Cerebellar nuclear complex (tissue), 1 donor: ENCODE data around the gene CADPS2.

Experiments
- DNase-seq, 2 experiments: peaks; one replicate each; lab custom pipeline; 2025; lab: John Stamatoyannopoulos, UW

Gene CADPS2

GRCh38 chr7:122528879-122529481, 357.3 kb downstream of the CADPS2 start:
- no peak for DNase-seq

GRCh38 chr7:122525355-122525754, 360.9 kb downstream of the CADPS2 start:
- DNase-seq: no peak

- no peak for DNase-seq
Observed at GRCh38 chr7:122521767-122522166, 364.5 kb downstream of the CADPS2 start.

DNA sequence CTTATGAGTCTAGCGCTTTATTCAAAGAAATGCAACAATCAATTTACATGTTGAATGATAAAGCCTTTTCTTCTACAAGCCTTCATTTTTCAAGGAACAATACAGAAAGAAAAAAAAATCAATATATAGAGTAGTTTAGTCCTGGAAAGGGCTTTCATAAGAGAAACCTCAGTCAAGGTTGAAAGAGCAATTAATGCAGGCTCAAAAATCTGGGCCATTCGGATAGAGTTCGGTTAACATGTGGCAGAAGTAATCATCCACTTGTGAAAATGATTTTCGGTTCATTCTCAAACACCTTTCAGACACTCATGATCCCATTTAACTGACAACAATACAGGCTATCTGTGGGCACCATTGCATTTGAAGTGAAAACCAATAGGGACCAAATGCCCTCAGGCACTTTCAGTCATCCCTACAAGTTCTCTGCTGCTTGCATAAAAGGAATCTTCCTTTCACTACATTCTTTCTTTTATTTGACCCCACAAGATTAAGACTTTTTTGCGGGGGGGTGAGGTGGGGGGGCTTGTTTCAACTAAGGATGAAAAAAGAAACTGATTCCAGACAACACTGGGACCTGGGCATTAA, 365.2 kb downstream of the CADPS2 start:
- no peak for DNase-seq

GRCh38 chr7:122518488-122518887, 367.8 kb downstream of the CADPS2 start:
- no peak for DNase-seq

- DNase-seq: no peak
Observed at GRCh38 chr7:122517576-122517975, 368.7 kb downstream of the CADPS2 start.

- DNase-seq: no peak
Observed at GRCh38 chr7:122515404-122515803, 370.9 kb downstream of the CADPS2 start.

DNA sequence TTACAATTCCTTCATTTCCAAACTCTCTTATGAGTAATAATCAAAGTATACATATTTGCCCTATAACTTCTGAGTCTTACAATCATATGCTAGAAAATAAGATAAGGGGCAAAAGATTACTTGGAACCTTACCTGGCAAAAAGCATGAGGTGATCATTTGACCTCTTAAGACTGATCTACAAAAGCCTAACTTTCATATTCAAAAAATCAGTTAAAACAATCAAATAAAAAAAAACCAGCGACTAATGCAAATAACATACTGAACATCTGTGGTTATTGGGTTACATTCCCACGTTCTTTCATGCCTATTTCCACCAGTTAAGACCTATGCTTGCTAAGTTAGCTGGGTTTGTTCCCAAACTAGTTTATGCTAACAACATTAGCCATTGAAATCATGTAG, 375.0 kb downstream of the CADPS2 start:
- no peak for DNase-seq

GRCh38 chr7:122507591-122507990, 378.7 kb downstream of the CADPS2 start:
- no peak for DNase-seq

DNA sequence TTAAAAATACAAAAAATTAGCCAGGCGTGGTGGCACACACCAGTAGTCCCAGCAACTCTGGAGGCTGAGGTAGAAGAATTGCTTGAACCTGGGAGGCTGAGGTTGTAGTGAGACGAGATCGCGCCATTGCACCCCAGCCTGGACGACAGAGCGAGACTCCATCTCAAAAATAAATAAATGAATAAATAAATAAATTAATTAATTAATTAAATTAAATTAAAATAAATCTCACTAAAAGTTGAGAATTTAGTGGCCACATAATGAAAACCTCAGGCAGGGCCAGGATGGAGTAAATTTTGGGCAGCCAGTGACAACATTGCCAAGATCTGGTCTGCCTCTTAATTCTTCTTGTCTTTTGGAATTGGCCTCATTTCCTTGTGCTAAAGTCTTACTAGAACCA, 394.3 kb downstream of the CADPS2 start:
- DNase-seq: no peak

DNA sequence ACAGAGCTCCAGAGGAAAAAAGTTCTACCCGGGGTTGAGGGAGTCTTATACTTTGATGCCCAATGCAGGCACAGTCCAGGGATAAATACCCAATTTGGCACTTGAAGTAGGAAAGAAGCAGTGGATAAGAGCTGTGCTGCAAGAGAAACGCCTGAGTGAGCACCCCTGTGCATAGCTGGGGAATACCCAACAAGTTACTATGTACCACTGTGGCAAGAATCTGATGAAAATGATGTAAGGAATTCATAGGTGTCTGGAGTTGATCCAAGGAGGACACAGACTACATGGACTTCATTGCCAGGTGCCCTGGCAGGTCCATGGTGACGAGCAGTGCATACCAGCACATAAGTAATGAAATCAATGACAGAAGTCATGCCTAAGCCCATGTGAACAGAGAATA, 398.0 kb downstream of the CADPS2 start:
- no peak for DNase-seq

DNA sequence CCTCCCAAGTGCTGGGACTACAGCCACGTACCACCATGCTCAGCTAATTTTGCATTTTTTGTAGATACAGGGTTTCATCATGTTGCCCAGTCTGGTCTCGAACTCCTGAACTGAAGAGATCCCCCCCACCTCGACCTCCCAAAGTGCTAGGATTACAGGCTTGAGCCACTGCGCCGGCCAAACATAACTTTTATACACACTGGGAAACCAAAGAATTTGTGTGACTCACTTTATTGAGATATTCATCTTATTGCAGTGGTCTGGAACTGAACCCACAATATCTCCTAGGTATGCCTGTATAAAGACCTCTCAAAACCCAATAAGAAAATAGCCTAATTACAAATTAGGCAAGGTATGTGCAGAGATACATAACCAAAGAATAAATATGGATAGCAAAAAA, 399.1 kb downstream of the CADPS2 start:
- DNase-seq: no peak

DNA sequence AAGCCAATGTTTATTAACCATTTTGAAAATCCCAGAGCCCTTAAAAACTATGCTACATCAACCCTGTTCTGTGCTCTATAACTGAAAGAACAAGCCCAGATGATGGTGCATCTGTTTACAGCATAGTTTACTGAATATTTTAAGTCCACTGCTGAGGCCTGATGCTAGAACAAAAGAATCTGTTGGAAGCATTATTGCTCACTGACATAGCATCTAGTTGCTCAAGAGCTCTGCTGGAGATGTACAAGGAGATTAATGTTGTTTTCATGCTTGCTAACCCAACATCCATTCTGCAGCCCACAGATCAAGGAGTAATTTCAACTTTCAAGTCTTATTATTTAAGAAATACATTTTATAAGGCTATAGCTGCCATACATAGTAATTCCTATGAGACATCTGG, 400.4 kb downstream of the CADPS2 start:
- no peak for DNase-seq

GRCh38 chr7:122482212-122482611, 404.0 kb downstream of the CADPS2 start:
- DNase-seq: no peak

- DNase-seq: no peak
Observed at GRCh38 chr7:122470859-122471258, 415.4 kb downstream of the CADPS2 start.

GRCh38 chr7:122468945-122469344, 417.3 kb downstream of the CADPS2 start:
- no peak for DNase-seq

DNA sequence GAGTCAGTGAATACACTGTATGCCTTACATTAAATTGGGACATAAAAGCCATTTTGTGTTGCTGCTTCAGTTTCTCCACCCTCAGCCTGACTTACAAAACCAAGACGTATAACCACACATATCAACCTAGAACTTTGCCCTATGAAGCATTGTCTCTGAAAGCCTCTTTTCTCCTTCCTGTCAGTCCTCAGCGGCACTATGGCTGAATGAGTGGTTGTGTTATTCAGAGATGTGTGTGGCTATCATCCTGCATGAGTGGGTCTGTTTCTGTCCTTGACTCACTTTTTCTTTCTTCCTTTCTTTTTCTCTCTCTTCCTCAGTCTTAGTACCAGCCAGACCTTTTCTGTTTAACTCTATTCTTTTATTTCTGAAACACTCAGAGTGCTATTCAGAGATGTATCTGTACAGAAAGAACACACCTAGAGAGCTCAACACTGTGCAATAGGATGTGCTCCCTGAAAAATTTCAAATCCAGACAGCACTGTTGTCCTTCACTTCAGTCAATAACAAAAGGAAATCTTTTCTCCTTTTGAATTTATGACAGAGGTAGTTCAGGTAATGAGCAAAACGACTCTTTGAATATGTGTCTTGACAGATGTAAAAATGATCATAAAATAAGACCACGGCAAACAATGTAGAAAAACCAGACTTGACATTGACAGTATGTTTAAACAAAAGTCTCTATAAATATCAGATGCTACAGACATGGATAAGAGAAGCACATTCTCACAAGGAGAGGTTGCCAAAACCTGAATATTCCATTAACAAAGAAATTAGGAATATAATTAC, 418.4 kb downstream of the CADPS2 start:
- DNase-seq: no peak

GRCh38 chr7:122465296-122465695, 421.0 kb downstream of the CADPS2 start:
- no peak for DNase-seq

- DNase-seq: no peak
Observed at GRCh38 chr7:122463631-122464030, 422.6 kb downstream of the CADPS2 start.

GRCh38 chr7:122460936-122461335, 425.3 kb downstream of the CADPS2 start:
- DNase-seq: no peak

GRCh38 chr7:122457969-122458368, 428.3 kb downstream of the CADPS2 start:
- no peak for DNase-seq

DNA sequence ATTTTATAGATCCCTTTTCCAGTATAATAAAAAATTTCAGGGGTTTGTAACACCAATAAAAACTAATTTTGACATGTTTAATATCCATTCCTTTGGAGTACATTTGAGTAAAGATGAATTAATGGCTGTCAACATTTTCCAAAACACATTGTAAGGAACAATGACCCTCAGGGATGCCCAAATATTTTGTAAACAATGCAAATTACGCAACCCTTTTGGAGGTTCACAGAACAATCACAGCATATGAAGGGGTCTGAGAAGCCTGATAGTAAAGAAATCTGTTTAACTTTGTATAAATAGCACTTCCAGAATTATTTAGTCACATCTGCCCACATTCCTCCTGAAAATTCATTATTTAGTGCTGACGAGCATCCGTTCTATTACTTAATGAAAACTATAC, 428.9 kb downstream of the CADPS2 start:
- no peak for DNase-seq

DNA sequence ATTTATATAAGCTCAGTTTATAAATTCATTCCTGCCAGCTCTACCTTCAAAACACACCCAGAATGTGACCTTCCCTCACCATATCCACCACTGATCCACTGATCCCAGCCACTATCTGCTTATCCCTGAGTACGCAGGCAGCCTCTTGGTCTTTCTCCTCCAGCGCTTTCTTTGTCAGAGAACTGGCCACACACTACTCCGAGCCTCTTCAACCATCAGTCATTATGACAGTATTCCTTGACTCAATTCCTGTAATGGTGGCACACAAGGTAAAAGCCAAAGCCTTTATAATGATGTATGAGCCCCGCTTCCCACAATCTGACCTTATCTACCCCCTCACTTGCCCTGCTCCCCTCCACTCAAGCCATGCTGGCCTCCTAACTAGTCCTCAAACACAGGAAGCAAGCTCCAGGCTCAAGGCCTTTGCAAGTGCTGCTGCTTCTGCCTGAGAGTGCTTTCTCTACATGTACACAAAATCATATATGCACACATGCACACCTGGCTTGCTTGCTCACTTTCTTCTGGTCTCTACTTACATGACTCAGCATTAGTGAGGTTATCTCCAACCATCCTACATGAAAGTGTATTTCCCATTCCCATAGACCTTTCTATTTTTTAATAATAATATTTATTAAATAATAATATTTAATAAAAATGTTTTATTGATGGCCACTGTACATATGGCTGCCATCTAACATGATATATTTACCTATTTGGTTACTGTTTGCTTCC, 431.3 kb downstream of the CADPS2 start:
- DNase-seq: no peak
